Measurements from ENCODE around the gene IREB2.
A peak's percentile ranks its signal among the peaks of the same experiment; 100 is the strongest.

IREB2 gene

DNA sequence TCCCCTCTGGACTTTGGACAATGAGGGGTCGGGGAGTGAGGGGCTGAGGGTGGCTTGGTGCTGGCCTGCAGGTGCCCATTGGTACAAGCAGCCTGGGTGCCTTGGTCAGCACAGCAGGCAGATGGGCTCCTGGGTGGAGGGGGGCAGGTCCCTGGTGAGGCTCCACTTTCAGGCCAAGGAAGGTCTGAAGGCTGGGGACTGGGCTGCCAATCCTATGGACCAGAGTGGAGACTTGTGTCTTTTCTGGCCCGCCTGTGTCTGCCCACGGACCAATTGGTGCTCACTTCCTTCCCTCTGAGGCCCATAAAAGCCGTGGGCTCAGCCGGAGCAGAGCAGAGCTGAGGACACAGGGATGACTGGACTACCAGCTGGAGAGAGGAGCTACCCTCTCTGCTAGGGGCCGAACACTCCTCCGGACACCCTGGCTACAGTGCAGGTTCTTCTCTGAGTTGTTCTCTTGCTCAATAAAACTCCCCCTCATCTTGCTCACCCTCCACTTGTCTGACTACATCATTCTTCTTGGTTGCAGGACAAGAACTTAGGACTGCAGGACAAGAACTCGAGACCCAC, 31.9 kb upstream of the IREB2 start:
- DNase-seq (ENCODE audit: low spot score), result no peak

DNA sequence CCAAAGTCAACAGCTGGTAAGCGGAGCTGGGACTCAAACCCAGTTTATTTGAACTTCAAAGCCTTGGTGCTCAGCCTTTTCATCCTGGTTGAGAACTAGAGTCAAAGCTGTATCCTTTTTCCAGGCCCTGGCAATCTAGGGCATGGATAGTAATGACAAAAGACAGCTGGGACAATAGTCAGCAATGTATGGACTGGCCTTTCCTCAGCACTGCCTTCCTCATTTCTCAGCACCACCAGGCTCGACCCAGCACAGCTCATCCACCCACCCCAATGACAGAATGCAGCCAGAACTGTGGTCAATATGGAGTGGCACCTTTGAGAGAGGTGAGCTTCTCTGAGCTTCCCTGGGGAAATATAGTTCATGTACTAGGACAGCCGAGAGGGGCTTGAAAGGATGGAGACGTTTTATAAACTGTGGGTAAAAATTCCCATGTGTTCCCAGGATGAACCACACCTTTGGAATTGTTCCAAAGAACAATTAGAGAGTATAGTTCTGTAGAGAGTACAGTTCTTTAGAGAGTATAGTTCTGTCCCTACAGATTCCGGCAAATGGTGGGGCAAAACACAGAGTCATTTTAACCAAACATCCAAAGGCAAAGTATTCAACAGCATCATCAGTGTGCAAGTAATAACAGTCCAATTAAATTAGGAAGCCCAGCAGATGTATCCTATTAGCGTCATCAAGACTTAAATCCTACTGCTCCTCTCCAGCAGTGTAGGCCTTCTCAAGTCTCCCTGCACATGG, 30.2 kb upstream of the IREB2 start:
- DNase-seq (ENCODE audit: low spot score), result no peak

DNA sequence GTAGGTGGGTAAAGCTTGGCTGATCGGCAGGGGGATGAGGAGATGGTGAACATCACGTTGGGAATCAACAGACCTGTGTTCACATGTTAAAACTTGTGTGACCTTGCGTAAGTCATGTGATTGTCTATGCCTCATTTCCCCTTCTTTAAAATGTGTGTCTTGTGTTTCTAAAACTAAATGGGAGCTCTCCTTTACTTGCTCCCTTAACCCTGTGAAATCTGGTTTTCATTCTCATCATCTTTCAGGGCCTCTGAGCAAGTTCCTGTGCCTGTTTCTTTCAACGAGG, 29.7 kb upstream of the IREB2 start:
- no peak for DNase-seq (ENCODE audit: low spot score)

DNA sequence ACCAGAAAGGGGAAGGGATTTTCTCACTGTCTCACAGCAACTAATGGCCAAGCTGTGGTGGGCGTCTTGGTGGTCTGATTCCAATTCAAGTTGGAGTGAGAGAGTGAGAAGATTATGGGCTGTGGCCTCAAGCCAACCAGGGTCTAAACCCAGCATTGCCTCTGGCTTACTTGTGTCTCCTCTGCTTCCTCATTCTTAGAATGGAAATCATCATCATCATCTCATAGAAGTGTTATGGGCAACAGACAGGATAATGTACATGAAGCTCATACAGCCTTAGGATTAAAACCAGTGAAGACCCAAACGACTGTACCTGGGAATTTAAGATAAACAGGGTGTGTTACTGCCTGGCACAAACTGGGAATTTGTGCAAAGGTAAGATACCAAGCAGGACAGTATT, 29.1 kb upstream of the IREB2 start:
- no peak for DNase-seq (ENCODE audit: low spot score)

DNA sequence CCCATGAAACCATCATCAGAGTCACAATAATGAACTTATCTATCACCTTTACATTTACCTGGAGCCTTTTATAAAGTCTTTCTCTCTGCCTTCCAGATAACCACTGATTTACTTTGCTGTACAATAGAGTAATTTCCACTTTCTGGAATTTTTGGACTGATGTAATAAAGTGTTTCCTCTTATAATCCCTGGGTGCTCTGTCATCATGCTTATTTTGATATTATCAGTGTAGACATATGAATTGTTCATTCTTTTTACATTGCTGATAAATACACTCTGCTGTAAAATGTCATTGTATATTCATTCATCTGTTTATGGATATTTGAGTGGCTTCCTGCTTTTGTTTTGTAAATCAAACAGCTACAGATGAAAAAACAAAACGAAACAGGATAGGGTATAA, 27.0 kb upstream of the IREB2 start:
- no peak for DNase-seq (ENCODE audit: low spot score)

DNA sequence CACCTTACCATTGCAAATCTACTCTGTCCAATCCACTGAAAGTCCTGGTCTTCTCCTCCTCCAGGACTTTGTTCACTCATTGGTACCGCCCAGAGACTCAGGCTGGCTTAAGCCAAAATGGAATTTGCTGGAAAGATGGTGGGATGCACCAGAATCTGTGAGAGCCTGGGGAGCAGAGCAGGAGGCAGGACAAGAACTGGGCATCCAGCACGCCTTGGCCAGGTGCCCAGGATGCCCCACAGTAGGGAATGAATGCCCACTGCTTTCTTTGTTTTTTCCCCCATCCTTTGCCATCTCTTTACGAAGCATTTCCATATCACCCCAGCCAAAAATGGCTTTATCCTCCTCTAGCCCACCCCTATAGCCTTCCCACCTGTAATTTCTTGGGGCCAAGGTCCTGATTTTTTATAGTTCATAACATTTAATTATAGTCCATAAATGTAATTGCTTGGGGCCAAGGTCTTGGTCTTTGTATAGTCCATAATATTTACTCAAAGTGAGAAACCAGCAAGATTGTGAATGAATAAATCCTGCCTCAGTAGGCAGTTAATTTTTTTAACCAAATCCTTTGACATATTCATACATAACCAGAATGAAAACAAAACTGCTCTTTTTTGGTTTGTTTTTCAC, 23.3 kb upstream of the IREB2 start:
- no peak for DNase-seq (ENCODE audit: low spot score)

DNA sequence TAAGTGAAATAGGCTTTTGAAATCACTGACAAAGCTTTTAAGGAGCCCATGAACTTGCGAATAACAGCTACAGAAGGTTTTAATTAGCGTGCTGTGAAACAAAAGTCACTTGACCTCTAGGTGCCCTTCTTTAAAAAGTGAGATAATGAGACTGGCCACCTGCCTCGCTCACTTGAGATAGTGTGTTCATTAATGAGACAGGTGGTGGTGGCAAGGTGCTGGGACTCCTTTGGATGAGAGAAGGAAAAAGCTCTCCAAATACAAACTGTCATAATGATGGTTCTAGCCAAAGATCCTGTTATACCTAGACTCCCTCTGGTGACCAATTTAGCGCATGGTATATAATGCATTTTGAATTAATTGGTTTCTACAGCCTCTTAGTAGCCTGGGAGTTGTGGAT, 22.7 kb upstream of the IREB2 start:
- DNase-seq (ENCODE audit: low spot score), result no peak

DNA sequence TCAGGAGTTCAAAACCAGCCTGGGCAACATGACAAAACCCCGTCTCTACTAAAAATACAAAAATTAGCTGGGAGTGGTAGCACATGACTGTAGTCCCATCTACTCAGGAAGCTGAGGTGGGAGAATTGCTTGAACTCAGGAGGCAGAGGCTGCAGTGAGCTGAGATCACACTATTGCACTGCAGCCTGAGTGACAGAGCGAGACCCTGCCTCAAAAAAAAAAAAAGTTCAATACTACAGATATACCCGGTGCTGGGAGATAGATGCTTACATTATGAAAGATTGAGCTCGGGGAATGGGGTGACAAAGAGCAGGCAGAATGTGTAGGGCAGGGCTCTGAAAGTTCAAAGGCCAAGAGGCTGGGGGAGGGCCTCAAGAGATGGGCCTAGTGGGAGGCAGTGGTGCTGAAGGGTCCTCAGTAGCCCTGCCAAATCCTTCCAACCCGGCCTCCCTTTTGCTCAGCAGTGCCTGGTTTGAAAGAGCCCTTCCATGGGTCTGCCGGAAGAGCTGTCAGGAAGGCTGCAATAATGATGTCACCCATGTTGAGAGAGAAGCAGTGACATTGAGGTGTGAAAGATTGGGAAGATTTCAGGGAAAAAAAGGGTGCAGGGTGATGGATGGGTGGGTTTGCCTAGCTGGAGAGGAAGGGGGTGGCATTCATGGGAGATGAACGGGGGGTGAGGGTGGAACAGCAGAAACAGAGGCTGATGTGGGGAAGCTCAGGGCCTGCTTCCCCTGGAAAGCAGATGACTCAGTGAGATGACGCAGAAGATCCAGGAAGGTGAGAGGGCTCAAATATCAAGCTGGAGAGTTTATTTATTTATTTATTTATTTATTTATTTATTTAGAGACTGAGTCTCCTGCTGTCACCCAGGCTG, 20.0 kb upstream of the IREB2 start:
- no peak for DNase-seq (ENCODE audit: low spot score)

DNA sequence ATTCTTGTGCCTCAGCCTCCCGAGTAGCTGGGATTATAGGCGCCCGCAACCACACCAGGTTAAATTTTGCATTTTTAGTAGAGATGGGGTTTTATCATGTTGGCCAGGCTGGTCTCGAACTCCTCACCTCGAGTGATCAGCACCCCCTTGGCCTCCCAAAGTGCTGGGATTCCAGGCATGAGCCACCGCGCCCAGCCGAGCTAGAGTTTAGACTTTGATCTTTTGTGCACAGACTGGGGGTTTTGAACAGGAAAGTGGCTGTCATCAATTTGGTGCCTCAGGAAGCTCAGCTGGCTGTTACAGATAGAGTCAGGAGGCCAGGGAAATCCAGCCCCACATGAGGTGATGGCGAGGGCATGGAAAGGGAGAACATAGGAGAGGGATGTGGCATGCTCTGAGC, 19.3 kb upstream of the IREB2 start:
- no peak for DNase-seq (ENCODE audit: low spot score)

DNA sequence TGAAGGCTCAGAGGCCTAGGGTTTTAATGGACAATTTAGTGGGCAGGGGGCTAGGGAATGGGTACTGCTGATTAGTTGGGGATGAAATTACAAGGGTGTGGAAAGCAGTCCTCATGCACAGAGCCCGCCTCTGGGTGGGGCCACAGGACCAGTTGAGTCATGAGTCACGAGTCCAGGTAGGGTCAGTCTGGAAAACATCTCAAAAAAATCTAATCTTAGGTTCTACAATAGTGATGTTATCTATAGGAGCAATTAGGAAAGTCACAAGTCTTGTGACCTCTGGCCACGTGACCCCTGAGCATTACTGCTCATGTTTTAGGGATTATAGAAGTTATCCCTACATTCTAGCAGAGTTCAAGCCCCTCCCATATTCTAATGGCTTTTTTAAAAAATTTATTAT, 18.6 kb upstream of the IREB2 start:
- no peak for DNase-seq (ENCODE audit: low spot score)

DNA sequence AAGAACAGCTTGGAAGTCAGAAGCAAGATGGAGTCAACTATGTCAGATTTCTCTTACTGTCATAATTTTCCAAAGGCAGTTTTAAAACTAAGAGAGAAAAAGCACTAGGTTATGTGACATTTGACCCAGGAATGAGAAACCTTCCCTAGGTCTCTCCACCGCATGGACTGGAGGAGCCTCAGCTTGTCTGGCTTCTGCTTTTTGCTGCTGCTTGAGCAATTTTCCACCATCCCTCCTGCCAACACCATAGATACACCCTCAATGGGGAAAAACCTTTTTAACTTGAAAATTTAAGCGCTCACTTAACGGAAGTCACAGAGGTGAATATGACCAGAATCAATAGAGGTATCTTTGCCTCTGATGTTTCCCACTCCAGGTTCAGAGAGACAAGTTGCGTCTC, 17.8 kb upstream of the IREB2 start:
- DNase-seq (ENCODE audit: low spot score), result no peak

DNA sequence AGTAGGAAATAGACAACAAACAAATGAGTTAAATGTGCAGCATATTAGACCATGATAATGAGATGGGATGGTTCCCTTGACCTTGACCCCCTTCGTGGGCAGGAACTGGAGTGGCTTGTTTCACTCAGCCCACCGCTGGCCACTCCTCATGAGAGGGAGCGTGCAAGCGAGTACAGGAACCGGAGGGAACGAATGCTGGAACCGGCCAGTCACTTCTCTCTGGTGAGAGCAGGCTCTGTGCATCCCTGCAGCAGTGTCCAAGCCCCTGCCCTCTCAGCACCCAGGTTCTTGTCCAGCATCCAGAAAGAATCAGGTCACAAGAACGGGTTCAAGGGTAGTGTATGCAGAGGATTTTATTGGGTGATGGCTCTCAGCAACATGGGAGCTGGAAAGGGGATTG, 17.2 kb upstream of the IREB2 start:
- no peak for DNase-seq (ENCODE audit: low spot score)

DNA sequence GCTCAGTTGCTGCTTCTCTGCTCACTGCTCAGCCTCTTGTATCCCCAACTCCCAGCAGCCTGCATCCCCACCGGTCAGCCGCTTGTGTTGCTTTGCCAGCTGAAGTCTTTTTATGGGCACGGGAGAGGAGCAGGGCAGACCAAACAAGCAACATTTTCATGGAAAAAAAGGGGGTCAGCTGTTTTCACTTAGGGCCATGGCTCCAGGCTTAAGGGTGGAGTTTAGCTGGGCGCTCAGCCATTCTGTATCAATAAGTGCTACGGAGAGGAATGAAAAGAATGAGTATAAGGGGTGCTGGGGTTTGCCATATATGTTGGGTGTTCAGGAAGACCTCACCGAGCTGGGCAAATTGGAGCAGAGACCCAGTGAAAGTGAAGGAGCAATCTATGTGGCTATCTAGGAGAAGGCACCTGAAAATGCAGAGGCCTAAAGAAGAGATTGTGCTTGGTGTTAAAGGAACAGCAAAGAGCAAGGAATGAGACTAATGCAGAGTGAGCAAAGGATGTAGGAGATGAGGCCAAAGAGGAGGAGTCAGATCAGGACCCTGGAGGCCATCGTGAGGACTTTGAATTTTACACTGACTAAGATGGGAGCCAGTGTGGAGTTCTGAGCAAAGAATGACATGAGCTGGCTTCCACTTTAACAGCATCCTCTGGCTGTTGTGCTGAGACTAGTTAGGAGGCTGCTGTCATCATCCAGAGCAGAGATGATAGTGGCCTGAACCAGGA, 16.6 kb upstream of the IREB2 start:
- DNase-seq (ENCODE audit: low spot score), result no peak

DNA sequence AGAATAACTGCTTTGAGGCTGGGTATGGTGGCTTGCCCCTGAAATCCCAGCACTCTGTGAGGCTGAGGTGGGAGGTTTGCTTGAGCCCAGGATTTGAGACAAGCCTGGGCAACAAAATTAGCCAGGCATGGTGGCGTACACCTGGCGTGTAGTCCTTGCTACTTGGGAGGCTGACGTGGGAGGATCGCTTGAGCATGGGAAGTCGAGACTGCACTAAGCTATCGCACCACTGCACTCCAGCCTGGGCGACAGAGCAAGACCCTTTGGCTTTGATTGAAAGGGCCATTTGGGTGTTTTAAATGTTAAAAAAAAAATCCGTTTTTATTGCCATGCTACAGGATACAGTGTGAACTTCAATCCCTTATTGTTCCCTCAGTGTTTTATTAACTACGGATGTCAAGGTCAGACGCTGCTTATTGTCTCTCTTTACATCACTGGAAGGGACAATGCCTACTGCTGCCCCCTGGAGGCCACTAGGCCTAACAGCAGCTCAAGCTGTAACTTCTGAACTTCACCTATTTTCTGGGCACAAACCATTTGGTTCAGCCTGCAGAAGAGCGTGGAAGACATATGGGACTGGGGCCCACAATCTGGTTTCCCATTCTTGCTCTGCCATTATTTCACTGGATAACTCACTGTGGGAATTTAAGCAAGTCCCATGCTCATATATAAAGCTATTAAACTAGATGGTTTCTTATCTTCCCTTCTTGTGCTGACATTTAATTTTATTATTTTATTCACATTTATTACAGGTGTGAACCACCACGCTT, 15.3 kb upstream of the IREB2 start:
- DNase-seq (ENCODE audit: low spot score), result peak; percentile 74

DNA sequence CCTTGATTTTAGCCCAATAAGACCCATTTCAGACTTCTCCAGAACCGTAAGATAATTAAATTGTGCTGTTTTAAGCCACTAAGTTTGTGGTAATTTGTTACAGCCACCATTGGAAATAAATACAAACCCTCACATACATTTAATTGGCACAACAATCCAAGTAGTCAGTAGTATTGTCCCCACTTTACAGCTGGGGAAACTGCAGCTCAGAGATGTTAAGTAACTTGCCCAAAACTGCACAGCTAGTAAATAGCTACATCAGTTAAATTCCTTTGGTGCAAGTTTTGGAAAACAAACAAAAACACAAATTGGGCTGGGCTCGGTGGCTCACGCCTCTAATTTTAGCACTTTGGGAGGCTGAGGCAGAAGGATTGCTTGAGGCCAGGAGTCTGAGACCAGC, 13.3 kb upstream of the IREB2 start:
- no peak for DNase-seq (ENCODE audit: low spot score)

DNA sequence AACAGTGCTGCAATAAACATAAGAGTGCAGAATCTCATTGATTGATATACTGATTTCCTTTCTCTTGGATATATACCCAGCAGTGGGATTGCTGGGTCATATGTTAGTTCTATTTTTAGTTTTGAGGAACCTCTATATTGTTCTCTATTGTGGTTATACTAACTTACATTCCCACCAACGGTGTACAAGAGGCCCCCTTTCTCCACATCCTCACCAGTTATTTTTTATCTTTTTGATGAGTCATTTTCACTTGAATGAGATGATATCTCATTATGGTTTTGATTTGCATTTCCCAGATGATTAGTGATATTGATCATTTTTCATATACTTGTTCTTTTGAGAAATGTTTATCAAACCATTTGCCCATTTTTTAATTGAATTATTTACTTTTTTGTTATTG, 12.4 kb upstream of the IREB2 start:
- no peak for DNase-seq (ENCODE audit: low spot score)

DNA sequence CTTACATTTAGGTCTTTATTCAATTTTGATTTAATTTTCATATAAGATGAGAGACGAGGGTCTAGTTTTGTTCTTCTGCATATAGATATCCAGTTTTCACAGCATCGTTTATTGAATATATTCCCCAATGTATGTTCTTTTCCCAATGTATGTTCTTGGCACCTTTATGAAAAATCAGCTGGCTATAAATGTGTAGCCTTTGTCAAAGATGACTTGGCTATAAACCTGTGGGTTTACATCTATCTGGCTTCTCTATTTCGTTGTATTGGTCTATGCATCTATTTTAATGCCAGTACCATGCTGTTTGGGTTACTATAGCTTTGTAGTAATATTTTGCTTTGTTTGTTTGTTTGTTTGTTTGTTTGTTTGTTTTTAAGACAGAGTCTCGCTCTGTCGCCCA, 11.7 kb upstream of the IREB2 start:
- no peak for DNase-seq (ENCODE audit: low spot score)

DNA sequence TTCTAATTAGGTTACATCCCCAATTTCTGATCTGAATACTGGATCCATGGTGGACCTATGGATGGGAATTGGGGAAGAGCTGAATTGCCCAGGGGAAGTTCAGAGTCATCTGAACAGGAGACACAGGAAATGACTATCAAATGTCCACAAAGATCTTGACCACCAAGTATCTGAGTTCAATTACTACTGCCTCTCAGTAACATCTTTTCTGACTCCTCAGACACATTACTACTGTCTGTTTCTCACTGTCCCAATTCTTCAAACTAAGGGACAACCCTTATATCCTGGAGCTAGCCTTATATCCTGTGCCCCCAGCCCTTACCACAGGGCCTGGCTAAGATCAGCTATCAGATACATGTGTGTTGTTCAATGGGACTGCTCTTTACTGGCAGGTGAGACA, 10.1 kb upstream of the IREB2 start:
- DNase-seq (ENCODE audit: low spot score), result no peak

DNA sequence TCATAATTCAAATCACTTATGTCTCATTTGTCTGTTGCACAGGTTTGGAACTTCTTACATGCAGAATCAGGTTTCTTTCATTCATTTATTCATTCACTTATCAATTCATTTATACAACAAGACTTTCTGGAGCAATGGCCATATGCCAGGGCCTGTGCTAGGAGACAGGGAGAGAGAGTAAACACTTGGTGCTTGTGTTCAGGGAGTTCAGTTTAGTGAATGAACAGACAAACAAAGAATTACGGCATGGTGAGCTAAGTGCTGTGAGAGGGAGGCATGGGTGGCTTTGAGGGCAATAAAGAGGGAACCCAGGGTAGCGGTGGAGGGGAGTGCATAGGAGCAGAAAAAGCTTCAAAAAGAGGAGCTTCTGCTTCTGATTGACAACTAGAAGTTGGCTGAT, 8.5 kb upstream of the IREB2 start:
- DNase-seq (ENCODE audit: low spot score), result no peak

DNA sequence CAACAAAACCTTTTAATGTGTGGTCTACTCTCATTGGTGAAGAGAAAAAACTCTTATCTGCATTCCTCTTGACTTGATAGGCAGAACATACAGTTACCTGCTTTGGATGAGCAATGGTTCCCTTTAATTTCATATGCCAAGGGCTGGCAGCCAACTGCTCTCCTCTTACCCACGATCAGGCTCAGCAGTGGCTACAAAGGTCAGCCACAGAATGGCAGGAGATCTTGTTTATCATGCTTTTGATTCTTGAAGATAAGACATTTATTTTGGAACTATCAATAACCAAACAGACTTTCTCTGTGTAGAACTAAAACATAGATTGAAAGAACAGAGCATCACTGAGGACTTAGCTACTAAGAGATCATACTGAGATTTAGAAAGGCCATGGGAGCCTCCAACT, 6.1 kb upstream of the IREB2 start:
- no peak for DNase-seq (ENCODE audit: low spot score)

DNA sequence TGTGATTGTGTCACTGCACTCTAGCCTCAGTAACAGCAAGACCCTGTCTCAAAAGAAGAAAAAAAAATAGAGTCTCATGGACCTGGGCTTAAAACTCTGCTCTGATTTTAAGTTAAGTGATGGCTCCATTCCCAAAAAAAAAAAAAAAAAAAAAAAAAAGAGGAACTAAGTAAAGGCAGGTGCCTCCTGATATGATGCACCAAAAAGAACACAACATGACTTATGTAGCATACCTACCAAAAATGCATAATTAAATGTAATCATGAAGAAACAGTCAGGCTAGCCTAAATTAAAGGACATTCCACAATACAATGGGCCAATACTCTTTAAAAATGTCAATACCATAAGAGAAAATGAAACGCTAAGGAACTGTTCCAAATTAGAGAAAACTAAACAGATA, 5.4 kb upstream of the IREB2 start:
- no peak for DNase-seq (ENCODE audit: low spot score)

DNA sequence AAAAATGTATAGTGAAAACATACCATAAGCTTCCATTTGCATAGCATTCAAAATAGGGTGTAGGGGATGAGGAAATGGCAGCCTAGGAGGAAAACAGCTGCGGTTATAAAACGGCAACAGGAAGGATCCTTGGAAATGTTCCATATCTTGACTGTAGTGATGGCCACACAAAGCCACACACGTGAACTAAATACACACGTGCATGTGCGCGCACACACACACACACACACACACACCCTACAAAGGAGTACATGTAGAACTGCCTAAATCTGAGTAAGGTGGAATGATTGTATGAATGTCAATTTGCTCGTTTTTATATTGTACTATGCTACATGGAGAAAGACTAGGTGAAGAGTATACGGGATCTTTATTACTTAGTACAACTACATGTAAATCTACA, 3.9 kb upstream of the IREB2 start:
- no peak for DNase-seq (ENCODE audit: low spot score)
